GM21515 (cell line): Measurements from ENCODE around the gene NAGK.
"Not testable (repeated sequence)": the region's sequence is repeated elsewhere in the genome, so short reads cannot be mapped to it uniquely, and the experiment has no call there.

Experiments
- ATAC-seq: cut with Tn5 transposase; IDR thresholded peaks from one replicate; pipeline ENCODE4 v1.9.1; 2021; ENCODE audit not compliant: unreplicated experiment

NAGK gene

DNA sequence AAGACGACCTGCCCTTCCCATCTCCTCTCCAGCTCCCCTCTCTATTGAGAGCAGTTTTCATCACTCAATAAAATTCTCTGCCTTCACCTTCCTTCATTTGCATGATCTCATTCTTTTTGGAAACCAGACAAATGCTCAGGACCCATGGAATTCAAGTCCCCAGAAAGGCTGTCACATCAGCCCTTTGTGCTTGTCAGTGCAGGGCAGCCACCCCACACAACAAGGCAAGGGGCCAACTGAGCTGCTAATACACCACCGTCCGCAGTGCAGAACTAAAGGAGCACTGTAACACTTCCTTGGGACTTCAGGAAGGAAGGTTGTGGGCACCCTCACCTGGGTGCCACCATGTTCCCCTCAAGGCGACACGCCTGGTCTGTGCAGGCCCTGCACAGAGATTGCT lies 35.4 kb downstream of the NAGK start:
- ATAC-seq: no peak

DNA sequence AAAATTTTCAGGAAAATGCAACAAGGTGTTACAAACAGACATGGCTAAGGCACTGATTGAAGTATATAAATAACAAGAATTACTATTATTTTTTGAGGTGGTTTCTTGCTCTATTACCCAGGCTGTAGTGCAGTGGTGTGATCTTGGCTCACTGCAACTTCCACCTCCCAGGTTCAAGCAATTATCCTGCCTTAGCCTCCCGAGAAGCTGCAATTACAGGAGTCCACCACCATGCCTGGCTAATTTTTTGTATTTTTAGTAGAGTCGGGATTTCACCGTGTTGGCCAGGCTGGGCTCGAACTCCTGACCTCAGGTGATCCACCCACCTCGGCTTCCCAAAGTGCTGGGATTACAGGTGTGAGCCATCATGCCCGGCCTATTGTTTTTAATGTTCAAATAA lies 38.0 kb downstream of the NAGK start:
- ATAC-seq: not testable (repeated sequence)

DNA sequence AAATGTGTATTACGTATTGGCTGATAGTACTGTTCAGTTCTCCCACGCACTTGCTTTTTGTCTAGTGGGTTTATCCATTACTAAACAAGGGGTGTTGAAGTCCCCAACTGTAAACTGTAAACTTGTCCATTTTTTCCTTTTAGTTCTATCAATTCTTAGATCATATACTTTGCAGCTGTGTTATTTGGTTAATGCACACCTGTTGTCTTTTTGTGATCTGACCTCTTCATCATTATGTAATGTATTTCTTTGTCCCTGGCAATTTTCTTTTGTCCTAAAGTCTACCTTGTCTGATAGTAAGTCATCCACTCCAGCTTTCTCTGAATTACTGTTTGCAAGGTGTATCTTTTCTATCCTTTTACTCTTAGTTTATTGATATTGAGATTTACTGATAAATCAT lies 39.6 kb downstream of the NAGK start:
- no peak for ATAC-seq

DNA sequence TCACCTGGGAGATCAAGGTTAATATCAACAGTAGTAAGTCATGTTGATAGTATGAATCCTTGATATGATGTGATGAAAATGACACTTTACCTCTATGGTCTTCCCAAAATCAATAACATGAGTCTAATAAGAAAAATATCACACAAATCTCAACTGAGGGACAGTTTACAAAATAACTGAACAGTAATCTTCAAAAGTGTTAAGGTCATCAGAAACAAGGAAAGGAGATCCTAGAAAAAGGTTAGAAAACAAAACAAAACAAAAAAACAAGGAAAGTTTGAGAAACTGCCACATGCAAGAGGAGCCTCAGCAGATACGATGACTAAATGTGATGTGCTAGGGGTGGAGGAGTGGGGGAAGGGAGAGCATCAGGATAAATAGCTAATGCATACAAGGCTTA lies 45.4 kb downstream of the NAGK start:
- ATAC-seq: no peak

DNA sequence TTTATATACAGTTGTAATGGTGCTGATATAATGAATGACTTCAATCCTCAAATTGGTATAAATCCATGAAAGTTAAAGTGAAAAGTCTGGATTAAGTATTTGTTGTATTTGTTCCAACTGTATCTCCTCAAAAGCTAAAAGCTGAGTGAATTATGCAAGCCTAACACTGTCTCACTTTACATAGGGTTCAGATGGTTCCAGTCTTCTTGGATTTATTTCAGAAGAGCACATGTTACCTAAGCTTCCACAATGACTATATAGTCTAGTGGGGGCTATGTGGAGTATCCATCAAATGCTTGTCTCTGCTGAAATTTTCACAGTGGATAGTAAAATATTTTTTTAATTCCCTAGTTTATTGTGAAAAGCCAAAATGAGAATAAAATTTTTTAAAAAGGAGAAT lies 48.6 kb downstream of the NAGK start:
- no peak for ATAC-seq

DNA sequence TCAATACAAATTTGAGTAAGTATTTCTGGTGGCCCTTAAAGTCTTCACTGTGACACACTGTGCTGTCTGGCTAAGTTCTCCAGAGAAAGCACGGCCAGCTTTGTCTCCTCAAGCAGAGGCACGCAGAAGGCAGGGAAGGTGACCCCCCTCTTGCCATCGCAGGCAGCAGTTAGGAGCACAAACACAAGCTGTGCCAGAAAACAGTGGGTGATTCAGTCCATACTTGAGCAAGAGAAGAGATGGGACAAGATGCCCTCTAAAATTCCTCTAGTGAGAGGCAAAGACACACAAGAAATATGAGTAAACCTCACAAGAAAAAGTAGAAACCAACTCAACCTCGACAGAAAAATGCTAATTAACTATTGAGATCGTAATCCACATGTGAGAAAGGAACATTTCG lies 51.7 kb downstream of the NAGK start:
- ATAC-seq: no peak

DNA sequence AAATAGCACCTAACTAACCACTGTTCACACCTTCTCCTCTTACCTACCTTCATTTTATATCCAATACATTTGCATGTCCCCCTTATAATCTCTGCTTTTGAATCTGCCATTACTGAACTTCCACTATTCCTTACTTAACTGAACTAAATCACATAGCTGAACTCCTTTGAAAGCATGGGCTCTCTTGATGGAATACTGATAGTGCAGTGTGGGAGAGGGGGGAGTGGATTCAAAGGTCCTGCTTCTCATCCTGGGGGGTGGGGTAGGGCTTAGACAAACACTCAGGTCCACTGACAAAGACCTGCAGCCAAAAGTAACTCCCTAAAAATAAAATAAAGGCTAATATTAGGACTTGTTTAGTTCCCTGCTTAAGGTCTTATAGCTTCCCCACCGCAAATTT lies 53.0 kb downstream of the NAGK start:
- ATAC-seq: no peak

DNA sequence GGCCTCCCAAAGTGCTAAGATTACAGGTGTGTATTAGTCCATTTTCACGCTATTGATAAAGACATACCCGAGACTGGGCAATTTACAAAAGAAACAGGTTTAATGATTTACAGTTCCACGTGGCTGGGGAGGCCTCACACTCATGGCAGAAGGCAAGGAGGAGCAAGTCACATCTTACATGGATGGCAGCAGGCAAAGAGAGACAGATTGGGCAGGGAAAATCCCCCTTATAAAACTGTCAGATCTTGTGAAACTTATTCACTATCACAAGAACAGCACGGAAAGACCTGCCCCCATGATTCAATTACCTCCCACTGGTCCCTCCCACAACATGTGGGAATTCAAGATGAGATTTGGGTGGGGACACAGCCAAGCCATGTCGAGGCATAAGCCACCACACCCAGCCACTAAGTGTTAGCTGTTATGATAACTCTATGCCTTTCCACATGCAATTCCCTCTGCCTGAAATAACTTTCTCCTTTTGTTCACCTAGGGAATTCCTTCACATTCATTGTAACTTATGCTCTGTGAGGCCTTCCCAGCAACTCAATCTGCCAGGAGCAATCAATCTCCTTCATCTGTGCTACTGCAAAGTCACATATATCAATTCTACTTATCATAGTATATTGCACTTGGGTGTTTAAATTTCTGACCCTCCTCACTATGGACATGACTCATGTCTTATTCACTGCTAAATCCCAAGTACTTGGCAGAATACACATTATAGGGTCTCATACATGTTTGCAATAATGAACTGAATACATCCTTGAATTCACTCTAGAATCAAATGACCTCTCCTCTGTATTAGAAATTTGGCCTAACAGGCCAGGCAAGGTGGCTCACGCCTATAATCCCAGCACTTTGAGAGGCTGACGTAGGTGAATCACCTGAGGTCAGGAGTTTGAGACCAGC lies 54.2 kb downstream of the NAGK start:
- ATAC-seq: no peak

DNA sequence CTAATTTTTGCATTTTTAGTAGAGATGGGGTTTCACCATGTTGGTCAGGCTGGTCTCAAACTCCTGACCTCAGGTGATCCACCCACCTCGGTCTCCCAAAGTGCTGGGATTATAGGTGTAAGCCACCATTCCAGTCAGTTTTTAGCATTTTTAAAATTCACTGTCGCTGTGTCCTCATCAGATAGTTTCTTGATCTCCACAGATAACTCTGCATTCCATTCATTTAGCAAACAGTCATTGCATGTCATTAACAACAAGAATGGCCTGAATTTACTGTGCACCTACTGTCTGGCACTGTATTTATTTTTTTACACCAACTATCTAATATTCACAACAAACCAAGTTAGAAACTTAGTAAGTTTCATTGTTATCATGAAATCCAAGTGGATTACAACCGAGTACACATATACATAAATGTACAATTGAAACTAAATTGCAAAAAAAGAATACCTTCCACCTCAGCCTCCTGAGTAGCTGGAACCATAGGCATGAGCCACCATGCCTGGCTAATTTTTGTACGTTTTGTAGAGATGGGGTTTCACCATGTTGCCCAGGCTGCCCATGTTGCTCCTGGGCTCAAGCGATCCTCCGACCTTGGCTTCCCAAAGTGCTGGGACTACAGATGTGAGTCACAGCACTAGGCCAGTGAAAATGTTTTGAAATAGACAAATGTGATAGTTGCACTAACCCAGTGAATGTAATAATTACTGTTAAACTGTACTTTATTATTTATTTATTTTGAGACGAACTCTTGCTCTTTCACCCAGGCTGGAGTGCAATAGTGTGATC lies 57.3 kb downstream of the NAGK start:
- ATAC-seq: no peak

DNA sequence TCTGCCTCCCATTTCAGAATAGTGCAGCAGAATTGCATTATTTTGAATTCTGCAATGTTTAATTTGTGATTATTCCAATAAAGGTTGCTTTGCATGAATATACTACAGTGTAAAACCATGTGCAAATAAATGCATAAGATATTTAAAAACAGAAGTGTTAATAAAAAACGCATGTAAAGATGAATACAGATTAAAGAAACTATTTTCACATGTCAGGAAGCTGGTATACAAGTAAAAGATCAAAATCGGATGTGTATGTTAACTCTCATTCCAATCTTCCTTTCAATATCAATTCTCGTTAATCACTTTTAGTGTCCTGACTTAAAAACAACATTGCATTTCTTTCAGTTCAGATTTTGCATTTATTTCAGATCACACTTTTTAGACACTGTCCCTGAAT lies 58.5 kb downstream of the NAGK start:
- ATAC-seq: no peak
